22Rv1 (cell line): Measurements from ENCODE around the gene TRIML2.

Experiments used
- ZFX ChIP-seq: fragments of 450-650 bp; IDR thresholded peaks from 2 replicates; pipeline ENCODE4 v1.6.1; 2017; ENCODE audit warnings: antibody characterized with exemption, borderline replicate concordance
- TF ChIP-seq, protein P1 (sequence below): fragments of 450-650 bp; IDR thresholded peaks from 2 replicates; pipeline ENCODE4 v1.5.1; 2017; ENCODE audit warnings: mild to moderate bottlenecking

- TF ChIP-seq, protein P1, sequence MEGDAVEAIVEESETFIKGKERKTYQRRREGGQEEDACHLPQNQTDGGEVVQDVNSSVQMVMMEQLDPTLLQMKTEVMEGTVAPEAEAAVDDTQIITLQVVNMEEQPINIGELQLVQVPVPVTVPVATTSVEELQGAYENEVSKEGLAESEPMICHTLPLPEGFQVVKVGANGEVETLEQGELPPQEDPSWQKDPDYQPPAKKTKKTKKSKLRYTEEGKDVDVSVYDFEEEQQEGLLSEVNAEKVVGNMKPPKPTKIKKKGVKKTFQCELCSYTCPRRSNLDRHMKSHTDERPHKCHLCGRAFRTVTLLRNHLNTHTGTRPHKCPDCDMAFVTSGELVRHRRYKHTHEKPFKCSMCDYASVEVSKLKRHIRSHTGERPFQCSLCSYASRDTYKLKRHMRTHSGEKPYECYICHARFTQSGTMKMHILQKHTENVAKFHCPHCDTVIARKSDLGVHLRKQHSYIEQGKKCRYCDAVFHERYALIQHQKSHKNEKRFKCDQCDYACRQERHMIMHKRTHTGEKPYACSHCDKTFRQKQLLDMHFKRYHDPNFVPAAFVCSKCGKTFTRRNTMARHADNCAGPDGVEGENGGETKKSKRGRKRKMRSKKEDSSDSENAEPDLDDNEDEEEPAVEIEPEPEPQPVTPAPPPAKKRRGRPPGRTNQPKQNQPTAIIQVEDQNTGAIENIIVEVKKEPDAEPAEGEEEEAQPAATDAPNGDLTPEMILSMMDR, result no peak
- no peak for TF ChIP-seq ZFX
These were observed 22.8 kb upstream of the TRIML2 start for GRCh38 chr4:188132232-188132631.
